Endothelial cell of umbilical vein (primary cell): ENCODE data around the gene ZSCAN32.

Experiments used
- CTCF ChIP-seq, 2 donors: IDR thresholded peaks; 1 replicate in 1 of 2; 2 replicates in 1 of 2; pipeline ENCODE4 v1.5.1; 2011; ENCODE audit warnings: low read length in 2 of 2, mild to moderate bottlenecking in 2 of 2, moderate library complexity in 2 of 2, control low read depth in 1 of 2, inconsistent platforms in 1 of 2, low read depth in 1 of 2; ENCODE audit not compliant: insufficient read depth in 1 of 2; ENCODE audit errors: extremely low read depth in 1 of 2
- EZH2 ChIP-seq: IDR thresholded peaks from 2 replicates; pipeline ENCODE4 v1.6.1; 2012; ENCODE audit warnings: borderline replicate concordance, low read depth, mild to moderate bottlenecking, moderate library complexity, low read length, inconsistent platforms; ENCODE audit not compliant: severe bottlenecking
- FOS ChIP-seq: IDR thresholded peaks from 2 replicates; pipeline ENCODE4 v1.6.1; 2011; ENCODE audit warnings: mild to moderate bottlenecking, low read length, moderate library complexity, borderline replicate concordance; ENCODE audit not compliant: insufficient read depth
- GATA2 ChIP-seq: IDR thresholded peaks from 2 replicates; pipeline ENCODE4 v1.7.0; 2011; ENCODE audit warnings: low read depth, mild to moderate bottlenecking, moderate library complexity, mixed read lengths, low read length; ENCODE audit not compliant: insufficient read length, insufficient read depth
- JUN ChIP-seq: IDR thresholded peaks from 2 replicates; pipeline ENCODE4 v1.6.1; 2011; ENCODE audit warnings: borderline replicate concordance, low read depth; ENCODE audit not compliant: insufficient read length, insufficient read depth
- MAX ChIP-seq: IDR thresholded peaks from 2 replicates; pipeline ENCODE4 v1.6.1; 2011; ENCODE audit not compliant: insufficient read depth, insufficient read length
- MYC ChIP-seq: IDR thresholded peaks from one replicate; pipeline ENCODE4 v1.6.1; 2011; ENCODE audit warnings: mild to moderate bottlenecking, low read depth, low read length
- POLR2A ChIP-seq: IDR thresholded peaks from 2 replicates; pipeline ENCODE4 v1.6.1; 2012; ENCODE audit warnings: low read depth, mild to moderate bottlenecking, control low read depth, low read length
- POLR2AphosphoS5 ChIP-seq: IDR thresholded peaks from 2 replicates; pipeline ENCODE4 v1.6.1; 2012; ENCODE audit warnings: low read depth, mild to moderate bottlenecking, control low read depth, low read length, moderate library complexity; ENCODE audit not compliant: insufficient read depth

GRCh38 chr16:3431779-3432219, 31.0 kb upstream of the ZSCAN32 start:
- TF ChIP-seq EZH2 (no peak), CTCF (IDR thresholded peaks at IDR 0.05; ENCODE audit: extremely low read depth in 1 of 2, insufficient read depth in 1 of 2, low read depth in 1 of 2, low read length in 2 of 2) (no peak), POLR2A (no peak), POLR2AphosphoS5 (no peak), JUN (no peak), MAX (no peak), GATA2 (no peak), MYC (no peak), FOS (no peak)
